Esophagus squamous epithelium (tissue), 5 donors: ENCODE results near the gene NTSR2. TPM values are rescaled to one million over a fixed set of nuclear protein-coding genes. Genes with fewer than 3 reads are reported as not detected.

Experiments
- DNase-seq: peaks from one replicate; lab custom pipeline; 2025; lab: John Stamatoyannopoulos, UW
- H3K27ac ChIP-seq, 4 donors: fragments of 200-600 bp; sonication (generic); one replicate each; pipeline ENCODE4 v1.5.1; 2016 to 2019; ENCODE audit warnings: mild to moderate bottlenecking in 1 of 4
- H3K27me3 ChIP-seq, 4 donors: fragments of 200-600 bp; sonication (generic); 1 replicate in 3 of 4; 2 replicates in 1 of 4; pipeline versions ENCODE4 v1.5.1 to v1.6.0; 2017 to 2021; ENCODE audit warnings: antibody characterized with exemption in 1 of 4
- H3K36me3 ChIP-seq, 3 donors: fragments of 200-600 bp; sonication (generic); one replicate each; pipeline ENCODE4 v1.5.1; 2016 to 2019
- H3K4me1 ChIP-seq, 3 donors: fragments of 200-600 bp; sonication (generic); one replicate each; pipeline ENCODE4 v1.5.1; 2017 to 2019
- H3K4me3 ChIP-seq, 4 donors: fragments of 200-600 bp; sonication (generic); 1 replicate in 3 of 4; 2 replicates in 1 of 4; pipeline ENCODE4 v1.5.1; 2016 to 2019; ENCODE audit warnings: mild to moderate bottlenecking in 2 of 4, moderate library complexity in 1 of 4
- H3K9me3 ChIP-seq, 3 donors: fragments of 200-600 bp; sonication (generic); one replicate each; pipeline ENCODE4 v1.5.1; 2016 to 2019
- POLR2A ChIP-seq, 4 donors: fragments of 450-650 bp; IDR thresholded peaks; one replicate each; pipeline ENCODE4 v1.6.1; 2017; ENCODE audit warnings: antibody characterized with exemption in 4 of 4, mild to moderate bottlenecking in 4 of 4, moderate library complexity in 3 of 4
- WGBS, 2 donors: methylation state at CpG; one replicate each; pipeline ENCODE4 v1.1.5; 2018; 5-methylcytosine and 5-hydroxymethylcytosine counted together
- intact Hi-C: fragments of 100-400 bp; cut with DNase I; formaldehyde crosslinking; loops from one replicate; pipeline ENCODE4 v1.15.0; 2022
- total RNA-seq, 4 donors: library from RNA; depleted of rRNA; stranded (reverse); fragments of >200 nt; gene quantifications; one replicate each; pipeline ENCODE4 v1.1.0, GENCODE V29; 2016
- TF ChIP-seq, protein P1 (sequence below), 6 experiments: fragments of 450-650 bp in 4 of 6; fragments of 200-600 bp in 2 of 6; sonication (generic) in 2 of 6; IDR thresholded peaks; one replicate each; pipeline ENCODE4 v1.5.1; 2016 to 2019; ENCODE audit warnings: antibody characterized with exemption in 6 of 6, mild to moderate bottlenecking in 4 of 6, moderate library complexity in 4 of 6
- donor health status: DM: yes; HTN: yes; CAD: no.

Gene NTSR2
- total RNA-seq, 4 donors from 2014 or later: not detected

DNA sequence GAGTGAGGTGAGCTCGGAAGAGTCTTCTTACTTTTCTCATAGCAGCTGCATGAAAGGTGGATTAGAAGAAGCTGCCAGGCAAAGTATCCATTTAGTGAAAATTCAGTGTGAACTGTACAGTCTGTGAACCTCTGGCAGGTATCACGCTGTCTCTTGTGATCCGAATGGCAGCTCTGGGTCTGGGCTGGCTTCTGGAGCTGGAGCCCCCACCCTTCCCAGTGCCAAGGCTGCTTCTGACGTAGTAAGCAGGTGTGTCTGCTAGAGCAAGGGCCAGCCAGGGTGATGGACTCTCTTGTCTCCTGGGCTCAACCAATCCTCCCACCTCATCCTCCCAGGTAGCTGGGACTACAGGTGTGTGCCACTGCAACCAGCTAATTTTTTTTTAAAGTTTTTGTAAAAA, 14.0 kb upstream of the NTSR2 start:
- H3K4me1 ChIP-seq: peaks cover 0 to 13% (median 10%) of the 10 kb centered on the region in 3 donors
- peaks cover 0 to 65% (median 0%) of the 10 kb centered on the region in 4 donors for H3K27me3 ChIP-seq
- DNase-seq: no peak
- H3K36me3 ChIP-seq: no peaks in the 10 kb centered on the region
- TF ChIP-seq, protein P1, sequence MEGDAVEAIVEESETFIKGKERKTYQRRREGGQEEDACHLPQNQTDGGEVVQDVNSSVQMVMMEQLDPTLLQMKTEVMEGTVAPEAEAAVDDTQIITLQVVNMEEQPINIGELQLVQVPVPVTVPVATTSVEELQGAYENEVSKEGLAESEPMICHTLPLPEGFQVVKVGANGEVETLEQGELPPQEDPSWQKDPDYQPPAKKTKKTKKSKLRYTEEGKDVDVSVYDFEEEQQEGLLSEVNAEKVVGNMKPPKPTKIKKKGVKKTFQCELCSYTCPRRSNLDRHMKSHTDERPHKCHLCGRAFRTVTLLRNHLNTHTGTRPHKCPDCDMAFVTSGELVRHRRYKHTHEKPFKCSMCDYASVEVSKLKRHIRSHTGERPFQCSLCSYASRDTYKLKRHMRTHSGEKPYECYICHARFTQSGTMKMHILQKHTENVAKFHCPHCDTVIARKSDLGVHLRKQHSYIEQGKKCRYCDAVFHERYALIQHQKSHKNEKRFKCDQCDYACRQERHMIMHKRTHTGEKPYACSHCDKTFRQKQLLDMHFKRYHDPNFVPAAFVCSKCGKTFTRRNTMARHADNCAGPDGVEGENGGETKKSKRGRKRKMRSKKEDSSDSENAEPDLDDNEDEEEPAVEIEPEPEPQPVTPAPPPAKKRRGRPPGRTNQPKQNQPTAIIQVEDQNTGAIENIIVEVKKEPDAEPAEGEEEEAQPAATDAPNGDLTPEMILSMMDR (IDR thresholded peaks at IDR 0.05): no peak
- no peak for TF ChIP-seq POLR2A (IDR thresholded peaks at IDR 0.05)
- 69 to 73% methylated on average over 2 of the region's 4 CpGs for WGBS, 2 donors
- H3K9me3 ChIP-seq: no peaks in the 10 kb centered on the region
- no peak overlapping the region for H3K27ac ChIP-seq
- intact Hi-C loops: no loop called here
- no peak overlapping the region for H3K4me3 ChIP-seq

DNA sequence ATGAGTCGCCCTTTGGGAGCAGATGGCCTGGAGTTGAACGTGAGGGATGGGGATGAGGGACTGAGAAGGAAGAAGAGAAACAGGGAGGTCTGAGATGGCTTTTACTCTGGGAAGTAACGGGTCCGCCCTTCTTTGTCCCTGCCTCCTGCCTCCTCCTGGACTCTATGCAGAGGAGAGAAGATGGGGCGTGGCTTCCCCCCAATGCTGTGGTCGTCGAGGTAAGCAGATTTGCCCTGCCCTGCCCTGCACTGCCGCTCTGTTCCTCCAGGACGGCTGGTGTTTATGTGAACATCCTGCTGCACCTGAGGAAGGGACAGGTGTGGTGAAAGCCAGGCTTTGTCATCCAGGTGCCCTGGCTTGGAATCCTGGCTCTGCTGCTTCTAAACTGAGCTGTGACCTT, 13.5 kb upstream of the NTSR2 start:
- intact Hi-C loops: no loop called here
- Histone ChIP-seq H3K27ac (no peak overlapping the region), H3K27me3 (peaks cover 0 to 70% (median 0%) of the 10 kb centered on the region in 4 donors), H3K9me3 (no peaks in the 10 kb centered on the region), H3K36me3 (no peaks in the 10 kb centered on the region), H3K4me3 (no peak overlapping the region), H3K4me1 (peaks cover 0 to 8% (median 6%) of the 10 kb centered on the region in 3 donors)
- DNase-seq: no peak
- 32 to 69% methylated on average over 4 to 9 of the region's 9 CpGs for WGBS, 2 donors
- TF ChIP-seq POLR2A (IDR thresholded peaks at IDR 0.05): no peak
- TF ChIP-seq, protein P1 (IDR thresholded peaks at IDR 0.05): no peak

DNA sequence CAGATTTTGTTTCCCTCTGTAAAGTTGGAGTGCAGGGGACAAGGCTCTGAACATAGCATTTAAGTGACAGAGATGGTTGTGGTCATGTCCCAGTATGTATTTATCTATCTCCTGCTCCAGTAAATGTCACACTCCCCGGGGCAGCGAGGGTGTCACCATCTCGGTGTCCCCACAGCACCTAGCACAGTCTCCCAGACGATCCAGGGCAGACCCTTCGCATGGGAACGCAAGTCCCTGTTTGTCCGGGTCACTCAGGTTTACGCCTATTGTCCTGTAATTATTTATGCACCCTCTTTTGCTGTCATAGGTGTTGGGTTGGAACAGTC, 12.6 kb upstream of the NTSR2 start:
- 88 to 89% methylated on average over 7 to 8 of the region's 8 CpGs for WGBS, 2 donors
- no peaks in the 10 kb centered on the region for H3K36me3 ChIP-seq
- no peaks in the 10 kb centered on the region for H3K4me1 ChIP-seq
- intact Hi-C loops: no loop called here
- no peak overlapping the region for H3K27ac ChIP-seq
- H3K4me3 ChIP-seq: no peak overlapping the region
- no peaks in the 10 kb centered on the region for H3K9me3 ChIP-seq
- no peak for DNase-seq
- TF ChIP-seq, protein P1 (IDR thresholded peaks at IDR 0.05): no peak
- no peak for TF ChIP-seq POLR2A (IDR thresholded peaks at IDR 0.05)
- peaks cover 0 to 79% (median 0%) of the 10 kb centered on the region in 4 donors for H3K27me3 ChIP-seq

DNA sequence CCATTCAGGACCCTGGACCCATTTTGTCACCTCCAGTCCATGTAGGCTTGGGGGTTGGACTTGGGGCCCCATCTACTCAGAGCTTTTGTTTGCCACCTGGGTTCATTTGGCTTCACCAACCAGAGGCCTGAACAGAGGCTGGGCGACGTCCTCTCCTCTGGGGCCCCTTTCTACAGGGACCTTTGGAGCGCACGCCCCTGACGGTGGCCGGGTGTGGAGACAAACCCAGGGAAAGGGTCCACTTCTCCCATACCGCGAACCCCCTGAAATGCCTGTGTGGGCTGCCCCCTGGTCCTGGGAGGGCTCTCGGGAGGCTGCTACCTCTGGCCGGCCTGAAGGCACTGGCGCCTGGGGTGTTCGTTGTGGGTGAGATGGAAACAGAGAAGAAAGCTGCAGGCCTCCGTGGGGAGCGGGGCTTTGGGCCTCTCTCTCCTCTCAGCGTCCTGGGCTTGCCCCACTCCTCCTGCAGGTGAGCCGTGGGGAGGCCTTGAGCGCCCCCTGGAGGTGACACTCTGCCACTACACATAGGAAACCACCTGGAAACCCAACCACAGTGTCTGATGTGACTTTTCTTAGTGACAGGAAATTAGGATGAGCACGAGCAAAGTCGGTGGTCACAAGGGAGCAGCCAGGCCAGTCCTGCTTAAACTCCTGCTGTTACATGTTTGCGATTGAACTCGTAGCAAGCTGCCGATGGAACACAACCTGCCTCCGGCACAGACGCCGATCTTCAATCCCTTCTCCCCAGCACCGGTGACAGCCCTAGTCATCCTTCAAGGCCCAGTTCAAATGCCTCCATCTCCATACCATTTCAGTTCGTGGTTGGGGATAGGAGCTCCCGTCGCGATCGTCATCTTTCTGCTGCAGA, 12.0 kb upstream of the NTSR2 start:
- WGBS, 2 donors: 65 to 87% methylated on average over 14 to 15 of the region's 31 CpGs

More for the DNA sequence above, 12.0 kb upstream of the NTSR2 start:
- Histone ChIP-seq H3K36me3 (no peaks in the 10 kb centered on the region), H3K4me3 (no peak overlapping the region), H3K27ac (no peak overlapping the region), H3K4me1 (no peaks in the 10 kb centered on the region), H3K9me3 (no peaks in the 10 kb centered on the region), H3K27me3 (peaks cover 0 to 85% (median 0%) of the 10 kb centered on the region in 4 donors)
- intact Hi-C loops: no loop called here
- no peak for DNase-seq
- TF ChIP-seq POLR2A (IDR thresholded peaks at IDR 0.05): no peak
- TF ChIP-seq, protein P1 (IDR thresholded peaks at IDR 0.05): peak in 5 of 6 experiments; percentile 58 to 84 (median 68)
